GM21526 (cell line): ENCODE data around the gene CDK14.
A peak's percentile ranks its signal among the peaks of the same experiment; 100 is the strongest.

ENCODE experiments used
- ATAC-seq: cut with Tn5 transposase; IDR thresholded peaks from one replicate; pipeline ENCODE4 v1.9.1; 2021; ENCODE audit warnings: moderate library complexity; ENCODE audit not compliant: unreplicated experiment, low FRiP score

CDK14 gene

GRCh38 chr7:90596671-90597562 lies 796 bp downstream of the CDK14 start:
- ATAC-seq, result peak; percentile 26

DNA sequence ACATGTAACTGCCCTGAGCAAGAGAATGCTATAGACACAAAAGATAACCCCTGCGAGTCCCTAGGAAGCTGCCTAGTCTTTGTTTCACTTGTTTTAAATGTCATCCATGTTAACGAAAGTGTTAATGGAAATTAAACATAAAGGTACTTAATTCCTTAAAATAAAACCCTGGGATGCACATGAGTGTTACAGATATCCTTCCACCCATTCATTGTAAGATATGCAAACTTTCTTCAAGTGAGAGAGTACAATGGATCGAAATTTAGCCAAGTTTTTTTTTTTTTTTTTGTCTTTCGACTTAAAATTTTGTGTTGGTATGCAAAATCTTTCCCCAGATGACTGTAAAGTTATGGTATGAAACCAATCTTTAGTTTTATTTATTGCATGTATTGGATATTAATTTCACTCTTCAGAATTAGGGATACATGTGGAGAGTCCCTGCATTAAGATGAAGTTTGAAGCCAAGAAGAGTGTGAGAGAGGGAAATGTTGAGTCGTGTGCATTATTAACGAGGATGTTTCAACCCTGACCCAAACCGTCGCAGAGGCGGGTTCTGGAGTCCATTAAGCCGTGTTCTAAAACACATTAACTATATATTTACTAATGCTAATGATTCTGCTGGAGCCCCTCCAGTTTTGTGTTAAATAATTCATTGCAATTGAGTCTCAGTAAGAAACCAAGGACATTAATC lies 1.6 kb downstream of the CDK14 start:
- ATAC-seq, result no peak

DNA sequence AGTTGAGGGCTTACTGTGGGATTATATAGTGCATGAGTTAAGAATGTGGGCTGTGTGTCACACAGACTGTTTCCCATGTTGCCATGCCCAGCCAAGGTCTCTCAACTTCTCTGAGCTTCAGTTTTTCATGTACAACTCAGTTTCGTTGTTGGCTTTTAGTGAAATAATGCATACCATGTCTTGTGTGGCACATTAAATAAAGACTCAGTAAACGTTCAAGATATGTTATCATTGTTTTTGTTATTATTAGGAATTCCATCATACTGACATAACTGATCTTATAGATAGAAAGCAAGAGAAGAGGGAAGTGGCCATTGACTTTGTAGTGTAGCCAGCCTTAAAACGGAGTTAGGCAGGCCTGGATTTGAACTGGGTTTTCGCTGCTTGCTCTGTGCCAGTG lies 2.9 kb downstream of the CDK14 start:
- no peak for ATAC-seq

DNA sequence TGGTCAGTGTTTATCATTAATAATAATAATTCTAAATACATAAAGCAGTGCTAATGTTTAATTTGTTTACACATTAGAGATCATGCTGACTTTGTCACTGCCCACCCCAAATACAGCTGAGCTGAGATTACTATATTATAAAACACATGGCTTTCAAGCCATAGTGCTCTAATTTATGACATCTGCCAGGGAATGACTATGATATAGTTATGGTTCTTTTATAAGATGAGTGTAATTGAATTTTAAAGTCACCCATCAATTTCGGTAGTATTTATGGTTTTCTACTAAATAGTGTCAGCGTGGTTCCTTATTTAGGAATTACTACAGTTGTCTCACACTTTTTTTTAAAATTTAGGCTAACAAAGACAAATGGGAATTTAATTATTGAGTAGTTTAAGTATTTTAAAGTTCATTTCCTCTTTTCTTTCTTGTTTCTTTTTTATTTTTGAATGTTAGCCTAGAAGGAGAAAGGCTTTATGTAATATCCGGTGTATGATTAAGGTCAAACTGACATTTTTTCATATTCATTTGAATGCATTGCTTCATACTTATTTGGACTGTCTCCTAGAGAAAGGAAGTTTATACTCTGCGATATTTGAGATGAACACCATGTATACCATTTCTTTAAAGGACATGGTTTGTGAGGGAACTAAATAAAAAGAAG lies 3.9 kb downstream of the CDK14 start:
- no peak for ATAC-seq

DNA sequence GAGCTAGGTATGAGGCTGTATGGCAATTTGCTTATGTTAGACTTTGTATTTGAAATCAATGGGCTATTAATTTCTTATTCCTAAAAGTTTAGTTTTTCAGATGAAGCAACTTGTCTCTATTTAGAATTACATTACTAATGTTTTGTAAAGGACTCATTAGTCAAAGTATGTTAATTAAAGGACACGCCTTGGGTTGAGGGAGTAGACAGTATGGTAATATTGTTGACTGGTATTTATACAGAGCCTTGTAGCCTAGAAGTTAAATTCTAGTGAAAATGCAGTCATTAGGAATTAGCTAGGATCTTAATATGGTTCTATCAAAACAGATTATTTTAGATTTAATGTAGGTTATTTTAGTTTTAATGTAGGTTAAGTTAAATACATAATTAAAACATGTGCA lies 6.2 kb downstream of the CDK14 start:
- ATAC-seq, result no peak

- no peak for ATAC-seq
These were observed 7.2 kb downstream of the CDK14 start for GRCh38 chr7:90603346-90603745.

GRCh38 chr7:90604383-90604782 lies 8.3 kb downstream of the CDK14 start:
- no peak for ATAC-seq

DNA sequence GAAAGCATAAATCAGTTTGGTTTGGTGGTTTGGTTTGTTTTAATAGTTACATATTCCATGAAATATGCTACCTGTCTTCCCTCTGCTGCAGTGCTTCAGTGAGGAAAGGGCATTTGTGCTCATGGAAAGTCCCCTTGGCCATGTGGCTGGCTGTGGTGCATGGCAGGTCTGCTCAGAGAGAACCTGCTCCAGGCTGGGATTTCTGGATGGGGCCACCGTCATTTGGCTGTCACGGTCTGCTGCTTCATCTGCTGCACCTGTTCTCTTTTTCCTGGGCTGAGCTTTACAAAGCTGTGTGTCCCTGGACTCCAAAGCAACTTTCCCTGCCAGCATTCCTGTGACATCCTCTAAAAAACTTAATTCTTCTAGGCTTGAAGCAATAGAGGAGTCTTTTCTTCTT lies 8.9 kb downstream of the CDK14 start:
- ATAC-seq, result no peak

- ATAC-seq, result no peak
These were observed 11.1 kb downstream of the CDK14 start for GRCh38 chr7:90607196-90607595.

GRCh38 chr7:90610105-90610504 lies 14.0 kb downstream of the CDK14 start:
- ATAC-seq, result no peak

- no peak for ATAC-seq
These were observed 15.0 kb downstream of the CDK14 start for GRCh38 chr7:90611115-90611514.

GRCh38 chr7:90613088-90613498 lies 17.0 kb downstream of the CDK14 start:
- ATAC-seq, result peak; percentile 93

- ATAC-seq, result no peak
These were observed 21.3 kb downstream of the CDK14 start for GRCh38 chr7:90617442-90617841.

DNA sequence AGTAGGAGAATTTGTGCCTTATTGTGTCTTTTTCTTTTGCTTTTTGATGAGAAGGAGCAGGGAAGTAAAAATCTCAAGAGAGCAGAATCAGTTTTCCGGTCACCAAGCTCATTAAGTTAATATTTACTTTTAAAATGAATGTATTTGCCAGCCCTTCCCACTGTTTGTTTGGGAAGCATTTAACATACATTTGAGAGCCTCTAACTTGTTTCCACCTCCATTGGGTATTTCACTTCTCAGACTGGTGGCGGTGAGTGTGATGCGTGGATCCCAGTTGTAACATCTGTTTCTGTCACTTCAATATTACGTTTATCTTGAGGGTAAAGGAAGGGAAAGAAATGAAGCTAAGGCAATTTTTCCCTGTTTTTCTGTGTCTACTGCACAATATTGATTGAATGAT lies 22.8 kb downstream of the CDK14 start:
- ATAC-seq, result no peak

GRCh38 chr7:90621125-90621746 lies 25.1 kb downstream of the CDK14 start:
- no peak for ATAC-seq

GRCh38 chr7:90621747-90622140 lies 25.6 kb downstream of the CDK14 start:
- ATAC-seq, result no peak

DNA sequence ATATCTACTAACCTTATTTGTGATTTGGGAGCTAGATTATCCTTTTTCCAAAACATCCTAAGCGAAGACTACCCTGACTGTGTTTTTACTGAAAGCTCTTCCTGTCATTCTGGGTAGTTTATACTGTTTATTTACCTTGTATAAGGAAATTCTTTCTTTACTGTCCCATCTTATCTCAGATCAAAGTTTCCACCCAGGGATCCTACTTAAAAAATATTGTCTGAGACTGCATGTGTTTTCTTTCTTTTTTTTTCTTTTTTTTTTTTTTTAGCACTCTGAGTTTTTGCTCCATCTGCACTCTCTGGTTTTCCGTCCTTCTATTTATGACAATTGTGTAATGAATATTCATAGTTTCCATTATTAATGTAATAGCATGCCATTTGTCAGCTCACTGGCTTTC lies 26.5 kb downstream of the CDK14 start:
- ATAC-seq, result no peak

- ATAC-seq, result no peak
These were observed 28.2 kb downstream of the CDK14 start for GRCh38 chr7:90624225-90624911.

GRCh38 chr7:90625051-90625450 lies 28.9 kb downstream of the CDK14 start:
- ATAC-seq, result no peak

- no peak for ATAC-seq
These were observed 29.4 kb downstream of the CDK14 start for GRCh38 chr7:90625562-90625961.
